Measurements from ENCODE around the gene PIK3IP1. TPM values are rescaled to one million over a fixed set of nuclear protein-coding genes. Genes with fewer than 3 reads are reported as not detected.
A peak's percentile ranks its signal among the peaks of the same experiment; 100 is the strongest.

Gene PIK3IP1
- total RNA-seq, 4 donors from 2014 or later: 39.8 to 88.4 (median 48.1) TPM

GRCh38 chr22:31263896-31264640, 28.2 kb downstream of the PIK3IP1 start:
- 85 to 86% methylated on average over 6 of the region's 6 CpGs for WGBS, 2 donors
- H3K9me3 ChIP-seq: no peaks in the 10 kb centered on the region
- peaks cover 19 to 38% of the 10 kb centered on the region in 2 donors for H3K4me1 ChIP-seq
- H3K36me3 ChIP-seq: peaks cover 45 to 50% of the 10 kb centered on the region in 2 donors
- DNase-seq: peak; percentile 66
- H3K4me3 ChIP-seq (replicated peaks in 1 of 3): no peak overlapping the region
- H3K27ac ChIP-seq: peak overlapping the region; percentile 73 to 82 (median 77)
- TF ChIP-seq POLR2A (IDR thresholded peaks at IDR 0.05): no peak
- TF ChIP-seq, protein P1, sequence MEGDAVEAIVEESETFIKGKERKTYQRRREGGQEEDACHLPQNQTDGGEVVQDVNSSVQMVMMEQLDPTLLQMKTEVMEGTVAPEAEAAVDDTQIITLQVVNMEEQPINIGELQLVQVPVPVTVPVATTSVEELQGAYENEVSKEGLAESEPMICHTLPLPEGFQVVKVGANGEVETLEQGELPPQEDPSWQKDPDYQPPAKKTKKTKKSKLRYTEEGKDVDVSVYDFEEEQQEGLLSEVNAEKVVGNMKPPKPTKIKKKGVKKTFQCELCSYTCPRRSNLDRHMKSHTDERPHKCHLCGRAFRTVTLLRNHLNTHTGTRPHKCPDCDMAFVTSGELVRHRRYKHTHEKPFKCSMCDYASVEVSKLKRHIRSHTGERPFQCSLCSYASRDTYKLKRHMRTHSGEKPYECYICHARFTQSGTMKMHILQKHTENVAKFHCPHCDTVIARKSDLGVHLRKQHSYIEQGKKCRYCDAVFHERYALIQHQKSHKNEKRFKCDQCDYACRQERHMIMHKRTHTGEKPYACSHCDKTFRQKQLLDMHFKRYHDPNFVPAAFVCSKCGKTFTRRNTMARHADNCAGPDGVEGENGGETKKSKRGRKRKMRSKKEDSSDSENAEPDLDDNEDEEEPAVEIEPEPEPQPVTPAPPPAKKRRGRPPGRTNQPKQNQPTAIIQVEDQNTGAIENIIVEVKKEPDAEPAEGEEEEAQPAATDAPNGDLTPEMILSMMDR (IDR thresholded peaks at IDR 0.05): no peak
- no peaks in the 10 kb centered on the region for H3K27me3 ChIP-seq
- intact Hi-C loops (cut with DNase I): no loop called here

DNA sequence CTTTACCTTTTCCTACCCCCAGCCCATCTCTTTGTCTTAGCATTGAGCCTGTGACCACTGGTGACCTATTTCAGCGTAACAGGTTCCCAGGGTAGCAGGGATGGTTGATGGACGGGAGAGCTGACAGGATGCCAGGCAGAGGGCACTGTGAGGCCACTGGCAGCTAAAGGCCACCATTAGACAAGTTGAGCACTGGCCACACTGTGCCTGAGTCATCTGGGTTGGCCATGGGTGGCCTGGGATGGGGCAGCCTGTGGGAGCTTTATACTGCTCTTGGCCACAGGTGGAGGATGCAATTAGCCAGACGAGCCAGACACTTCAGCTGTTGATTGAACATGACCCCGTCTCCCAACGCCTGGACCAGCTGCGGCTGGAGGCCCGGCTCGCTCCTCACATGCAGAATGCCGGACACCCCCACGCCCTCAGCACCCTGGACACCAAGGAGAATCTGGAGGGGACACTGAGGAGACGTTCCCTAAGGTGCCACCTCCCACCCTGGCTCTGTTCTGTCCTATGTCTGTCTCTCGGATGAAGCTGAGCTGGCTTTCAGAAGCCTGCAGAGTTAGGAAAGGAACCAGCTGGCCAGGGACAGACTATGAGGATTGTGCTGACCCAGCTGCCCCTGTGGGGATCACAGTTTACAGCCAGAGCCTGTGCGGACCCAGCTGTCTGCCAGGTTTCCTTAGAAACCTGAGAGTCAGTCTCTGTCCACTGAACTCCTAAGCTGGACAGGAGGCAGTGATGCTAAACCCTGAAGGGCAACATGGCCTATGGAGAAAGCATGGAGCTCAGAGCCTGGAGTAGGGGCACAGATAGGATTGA, 29.8 kb downstream of the PIK3IP1 start:
- H3K9me3 ChIP-seq: no peaks in the 10 kb centered on the region
- peaks cover 7 to 33% of the 10 kb centered on the region in 2 donors for H3K4me1 ChIP-seq
- peak overlapping the region in 2 of 3 donors; percentile 77 to 82 for H3K27ac ChIP-seq
- no peaks in the 10 kb centered on the region for H3K27me3 ChIP-seq
- WGBS, 2 donors: 83 to 90% methylated on average over 9 to 12 of the region's 13 CpGs
- no peak overlapping the region for H3K4me3 ChIP-seq (replicated peaks in 1 of 3)
- TF ChIP-seq, protein P1 (IDR thresholded peaks at IDR 0.05): no peak
- H3K36me3 ChIP-seq: peaks cover 43 to 44% of the 10 kb centered on the region in 2 donors
- intact Hi-C loops (cut with DNase I): no loop called here
- DNase-seq: peak; percentile 48 to 58

- intact Hi-C loops (cut with DNase I): no loop called here
- 94 to 98% methylated on average over 3 of the region's 3 CpGs for WGBS, 2 donors
- H3K36me3 ChIP-seq: peaks cover 31 to 32% of the 10 kb centered on the region in 2 donors
- H3K27ac ChIP-seq: peak overlapping the region in 2 of 3 donors; percentile 31 to 58
- H3K4me3 ChIP-seq (replicated peaks in 1 of 3): no peak overlapping the region
- H3K4me1 ChIP-seq: peaks cover 8 to 34% of the 10 kb centered on the region in 2 donors
- no peak for DNase-seq
- no peaks in the 10 kb centered on the region for H3K9me3 ChIP-seq
- TF ChIP-seq POLR2A (IDR thresholded peaks at IDR 0.05): no peak
- TF ChIP-seq, protein P1 (IDR thresholded peaks at IDR 0.05): no peak
- no peaks in the 10 kb centered on the region for H3K27me3 ChIP-seq
Observed at GRCh38 chr22:31260474-31260856, 31.8 kb downstream of the PIK3IP1 start.

GRCh38 chr22:31259798-31260473, 32.4 kb downstream of the PIK3IP1 start:
- Histone ChIP-seq H3K9me3 (no peaks in the 10 kb centered on the region), H3K4me1 (peaks cover 13 to 39% of the 10 kb centered on the region in 2 donors), H3K27ac (peak overlapping the region; percentile 43 to 64 (median 58)), H3K27me3 (no peaks in the 10 kb centered on the region), H3K4me3 (replicated peaks in 1 of 3) (no peak overlapping the region), H3K36me3 (peaks cover 31 to 32% of the 10 kb centered on the region in 2 donors)
- TF ChIP-seq POLR2A (IDR thresholded peaks at IDR 0.05): no peak
- TF ChIP-seq, protein P1 (IDR thresholded peaks at IDR 0.05): no peak
- intact Hi-C loops (cut with DNase I): no loop called here
- 68 to 72% methylated on average over 8 of the region's 8 CpGs for whole genome bisulfite sequencing, 2 donors
- DNase-seq: peak; percentile 43 to 47
